NCI-H2029 (cell line): Measurements from ENCODE around the gene BHLHE23.
"Not testable (repeated sequence)": the region's sequence is repeated elsewhere in the genome, so short reads cannot be mapped to it uniquely, and the experiment has no call there.

ENCODE experiments used
- DNase-seq: peaks from one replicate; lab custom pipeline; 2025; lab: John Stamatoyannopoulos, UW

Gene BHLHE23

GRCh38 chr20:63043348-63044203 is 36.8 kb upstream of the BHLHE23 start:
- no peak for DNase-seq

- no peak for DNase-seq
Observed at GRCh38 chr20:63042448-63043071, 35.8 kb upstream of the BHLHE23 start.

GRCh38 chr20:63041776-63042175 is 35.0 kb upstream of the BHLHE23 start:
- no peak for DNase-seq

- DNase-seq = no peak
Observed at GRCh38 chr20:63037669-63038268, 31.0 kb upstream of the BHLHE23 start.

- no peak for DNase-seq
Observed at GRCh38 chr20:63036291-63036690, 29.5 kb upstream of the BHLHE23 start.

- no peak for DNase-seq
Observed at GRCh38 chr20:63035603-63036185, 28.9 kb upstream of the BHLHE23 start.

GRCh38 chr20:63034710-63035602 is 28.2 kb upstream of the BHLHE23 start:
- not testable (repeated sequence) for DNase-seq

GRCh38 chr20:63033794-63034709 is 27.3 kb upstream of the BHLHE23 start:
- DNase-seq = no peak

- DNase-seq = no peak
Observed at GRCh38 chr20:63032861-63033793, 26.4 kb upstream of the BHLHE23 start.

- DNase-seq = no peak
Observed at GRCh38 chr20:63032026-63032800, 25.4 kb upstream of the BHLHE23 start.

- DNase-seq = no peak
Observed at GRCh38 chr20:63031251-63032014, 24.7 kb upstream of the BHLHE23 start.

GRCh38 chr20:63029358-63030121 is 22.8 kb upstream of the BHLHE23 start:
- no peak for DNase-seq

GRCh38 chr20:63028461-63028921 is 21.7 kb upstream of the BHLHE23 start:
- no peak for DNase-seq

- DNase-seq = no peak
Observed at GRCh38 chr20:63027922-63028389, 21.2 kb upstream of the BHLHE23 start.

GRCh38 chr20:63027221-63027921 is 20.6 kb upstream of the BHLHE23 start:
- no peak for DNase-seq

- DNase-seq = no peak
Observed at GRCh38 chr20:63026582-63027165, 19.9 kb upstream of the BHLHE23 start.
